Right atrium auricular region (tissue), 2 donors: ENCODE data around the gene PDZD8. TPM values are rescaled to one million over a fixed set of nuclear protein-coding genes. Genes with fewer than 3 reads are reported as not detected.

Experiments used
- DNase-seq: peaks from one replicate; pipeline ENCODE4 v3.0.0-alpha.2; 2019; ENCODE audit warnings: low spot score
- H3K27ac ChIP-seq, 2 donors: fragments of 200-600 bp; sonication (generic); 1 replicate in 1 of 2; 2 replicates in 1 of 2; pipeline ENCODE4 v1.5.1; 2016 to 2019
- H3K27me3 ChIP-seq, 2 donors: fragments of 200-600 bp; sonication (generic); one replicate each; pipeline versions ENCODE4 v1.5.1 to v1.6.0; 2017 to 2019
- H3K36me3 ChIP-seq: fragments of 200-600 bp; sonication (generic); one replicate; pipeline ENCODE4 v1.5.1; 2016
- H3K4me1 ChIP-seq, 2 donors: fragments of 200-600 bp; sonication (generic); one replicate each; pipeline versions ENCODE4 v1.5.1 to v1.6.0; 2017 to 2019
- H3K4me3 ChIP-seq, 2 donors: fragments of 200-600 bp; sonication (generic); 1 replicate in 1 of 2; 2 replicates in 1 of 2; pipeline ENCODE4 v1.5.1; 2017 to 2019; ENCODE audit warnings: mild to moderate bottlenecking in 1 of 2, moderate library complexity in 1 of 2
- H3K9me3 ChIP-seq, 2 donors: fragments of 200-600 bp; sonication (generic); one replicate each; pipeline ENCODE4 v1.5.1; 2019
- total RNA-seq, 2 donors: library from RNA; depleted of rRNA; stranded (reverse); fragments of >200 nt; gene quantifications; one replicate each; pipeline ENCODE4 v1.1.0, GENCODE V29; 2016
- TF ChIP-seq, protein P1 (sequence below), 2 donors: fragments of 200-600 bp; sonication (generic); IDR thresholded peaks; one replicate each; pipeline ENCODE4 v1.5.1; 2019; ENCODE audit warnings: antibody characterized with exemption in 2 of 2

PDZD8 gene
- total RNA-seq, 2 donors from 2014 or later, result 17.7 to 29.4 TPM

DNA sequence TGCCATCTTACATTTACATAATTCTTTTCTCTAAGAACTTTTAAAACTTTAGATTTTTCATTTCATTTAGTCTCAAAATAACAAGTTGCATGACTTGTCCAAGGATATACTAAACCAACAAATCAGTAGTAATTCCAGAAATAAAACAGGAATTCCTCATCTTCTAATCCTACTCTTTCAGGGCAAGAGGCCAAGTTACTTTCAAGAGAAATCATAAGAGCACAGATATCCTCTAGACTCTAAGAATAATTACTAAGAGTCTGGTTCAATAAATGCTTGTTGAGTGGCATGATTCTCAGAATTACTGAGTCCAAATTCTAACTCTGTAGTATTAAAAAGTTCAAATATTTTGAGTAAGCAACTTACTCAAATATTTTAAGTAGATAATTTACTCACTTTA, 12.9 kb downstream of the PDZD8 start:
- TF ChIP-seq, protein P1, sequence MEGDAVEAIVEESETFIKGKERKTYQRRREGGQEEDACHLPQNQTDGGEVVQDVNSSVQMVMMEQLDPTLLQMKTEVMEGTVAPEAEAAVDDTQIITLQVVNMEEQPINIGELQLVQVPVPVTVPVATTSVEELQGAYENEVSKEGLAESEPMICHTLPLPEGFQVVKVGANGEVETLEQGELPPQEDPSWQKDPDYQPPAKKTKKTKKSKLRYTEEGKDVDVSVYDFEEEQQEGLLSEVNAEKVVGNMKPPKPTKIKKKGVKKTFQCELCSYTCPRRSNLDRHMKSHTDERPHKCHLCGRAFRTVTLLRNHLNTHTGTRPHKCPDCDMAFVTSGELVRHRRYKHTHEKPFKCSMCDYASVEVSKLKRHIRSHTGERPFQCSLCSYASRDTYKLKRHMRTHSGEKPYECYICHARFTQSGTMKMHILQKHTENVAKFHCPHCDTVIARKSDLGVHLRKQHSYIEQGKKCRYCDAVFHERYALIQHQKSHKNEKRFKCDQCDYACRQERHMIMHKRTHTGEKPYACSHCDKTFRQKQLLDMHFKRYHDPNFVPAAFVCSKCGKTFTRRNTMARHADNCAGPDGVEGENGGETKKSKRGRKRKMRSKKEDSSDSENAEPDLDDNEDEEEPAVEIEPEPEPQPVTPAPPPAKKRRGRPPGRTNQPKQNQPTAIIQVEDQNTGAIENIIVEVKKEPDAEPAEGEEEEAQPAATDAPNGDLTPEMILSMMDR (IDR thresholded peaks at IDR 0.05), result no peak
- H3K4me3 ChIP-seq, result no peak overlapping the region
- H3K27me3 ChIP-seq, result no peaks in the 10 kb centered on the region
- DNase-seq, result no peak
- peaks cover 0 to 35% of the 10 kb centered on the region in 2 donors for H3K4me1 ChIP-seq
- no peaks in the 10 kb centered on the region for H3K9me3 ChIP-seq
- H3K27ac ChIP-seq, result no peak overlapping the region
- no peaks in the 10 kb centered on the region for H3K36me3 ChIP-seq

GRCh38 chr10:117360994-117361667, 14.1 kb downstream of the PDZD8 start:
- no peaks in the 10 kb centered on the region for H3K27me3 ChIP-seq
- no peak overlapping the region for H3K27ac ChIP-seq
- TF ChIP-seq, protein P1 (IDR thresholded peaks at IDR 0.05), result no peak
- no peak overlapping the region for H3K4me3 ChIP-seq
- H3K4me1 ChIP-seq, result peaks cover 0 to 34% of the 10 kb centered on the region in 2 donors
- DNase-seq, result no peak
- no peaks in the 10 kb centered on the region for H3K9me3 ChIP-seq
- H3K36me3 ChIP-seq, result no peaks in the 10 kb centered on the region

- TF ChIP-seq, protein P1 (IDR thresholded peaks at IDR 0.05), result no peak
- H3K4me1 ChIP-seq, result peaks cover 0 to 29% of the 10 kb centered on the region in 2 donors
- H3K36me3 ChIP-seq, result no peaks in the 10 kb centered on the region
- no peak overlapping the region for H3K27ac ChIP-seq
- no peak for DNase-seq
- H3K9me3 ChIP-seq, result no peaks in the 10 kb centered on the region
- no peaks in the 10 kb centered on the region for H3K27me3 ChIP-seq
- H3K4me3 ChIP-seq, result no peak overlapping the region
Measured at GRCh38 chr10:117360016-117360415, 15.2 kb downstream of the PDZD8 start.

DNA sequence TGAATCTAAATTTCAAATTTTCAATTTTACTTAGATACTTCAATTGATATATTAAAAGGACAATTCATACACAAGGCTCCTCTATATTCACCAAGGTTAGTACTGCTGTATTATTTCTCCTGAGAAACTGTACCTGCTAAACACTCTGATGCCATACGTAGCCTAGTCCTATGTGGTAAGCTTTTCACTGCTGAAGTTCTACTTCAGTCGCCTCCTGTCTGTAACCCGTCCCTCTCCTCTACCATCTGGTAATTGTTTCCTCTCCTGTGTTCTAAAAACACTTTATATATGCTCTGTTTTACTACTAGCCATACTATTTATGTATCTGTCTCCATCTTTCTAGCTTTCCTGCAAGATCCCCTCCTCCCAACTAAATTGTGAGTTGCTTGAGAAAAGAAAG, 20.2 kb downstream of the PDZD8 start:
- H3K4me1 ChIP-seq, result no peaks in the 10 kb centered on the region
- H3K27ac ChIP-seq, result no peak overlapping the region
- no peaks in the 10 kb centered on the region for H3K9me3 ChIP-seq
- TF ChIP-seq, protein P1 (IDR thresholded peaks at IDR 0.05), result no peak
- H3K36me3 ChIP-seq, result no peaks in the 10 kb centered on the region
- H3K4me3 ChIP-seq, result no peak overlapping the region
- no peaks in the 10 kb centered on the region for H3K27me3 ChIP-seq
- DNase-seq, result no peak

GRCh38 chr10:117353684-117354083, 21.6 kb downstream of the PDZD8 start:
- H3K27ac ChIP-seq, result no peak overlapping the region
- H3K4me1 ChIP-seq, result no peaks in the 10 kb centered on the region
- H3K36me3 ChIP-seq, result no peaks in the 10 kb centered on the region
- no peaks in the 10 kb centered on the region for H3K9me3 ChIP-seq
- TF ChIP-seq, protein P1 (IDR thresholded peaks at IDR 0.05), result no peak
- no peak overlapping the region for H3K4me3 ChIP-seq
- DNase-seq, result no peak
- H3K27me3 ChIP-seq, result no peaks in the 10 kb centered on the region

- Histone ChIP-seq H3K4me3 (no peak overlapping the region), H3K36me3 (no peaks in the 10 kb centered on the region), H3K27ac (no peak overlapping the region), H3K9me3 (no peaks in the 10 kb centered on the region), H3K27me3 (no peaks in the 10 kb centered on the region), H3K4me1 (no peaks in the 10 kb centered on the region)
- TF ChIP-seq, protein P1 (IDR thresholded peaks at IDR 0.05), result no peak
- DNase-seq, result no peak
Measured at GRCh38 chr10:117352724-117353123, 22.5 kb downstream of the PDZD8 start.
